Astrocyte of the spinal cord (primary cell): Measurements from ENCODE around the gene CD163L1.

Source experiments
- DNase-seq: peaks from one replicate; pipeline ENCODE4 v3.0.0; 2011; ENCODE audit warnings: low read depth, low spot score
- H3K4me3 ChIP-seq: 2 replicates; pipeline ENCODE4 v1.5.1; 2011; ENCODE audit warnings: low read depth, mild to moderate bottlenecking, low read length, moderate library complexity
- CTCF ChIP-seq: IDR thresholded peaks from 2 replicates; pipeline ENCODE4 v1.5.1; 2012; ENCODE audit warnings: low read depth, mild to moderate bottlenecking, low read length, inconsistent platforms
- in situ Hi-C: cut with HindIII; loops from 2 replicates; pipeline ENCODE4 v1.10.0; 2017; ENCODE audit warnings: low sequenced_read_pairs

CD163L1 gene

GRCh38 chr12:7411343-7411742 lies 32.6 kb downstream of the CD163L1 start:
- in situ Hi-C loops, result no loop called here
- no peak overlapping the region for H3K4me3 ChIP-seq
- TF ChIP-seq CTCF, result no peak
- DNase-seq, result no peak

- H3K4me3 ChIP-seq, result no peak overlapping the region
- no peak for DNase-seq
- TF ChIP-seq CTCF, result no peak
- in situ Hi-C loops, result no loop called here
These were observed 39.7 kb downstream of the CD163L1 start for GRCh38 chr12:7404275-7404674.

GRCh38 chr12:7403466-7403865 lies 40.5 kb downstream of the CD163L1 start:
- no peak for DNase-seq
- no peak for TF ChIP-seq CTCF
- in situ Hi-C loops, result no loop called here
- no peak overlapping the region for H3K4me3 ChIP-seq

GRCh38 chr12:7399089-7399488 lies 44.9 kb downstream of the CD163L1 start:
- TF ChIP-seq CTCF, result no peak
- DNase-seq, result no peak
- H3K4me3 ChIP-seq, result no peak overlapping the region
- in situ Hi-C loops, result no loop called here

GRCh38 chr12:7396418-7396817 lies 47.5 kb downstream of the CD163L1 start:
- DNase-seq, result no peak
- no peak for TF ChIP-seq CTCF
- in situ Hi-C loops, result no loop called here
- no peak overlapping the region for H3K4me3 ChIP-seq

GRCh38 chr12:7395950-7396349 lies 48.0 kb downstream of the CD163L1 start:
- TF ChIP-seq CTCF, result no peak
- in situ Hi-C loops, result no loop called here
- peak; percentile 3 for DNase-seq
- no peak overlapping the region for H3K4me3 ChIP-seq

- H3K4me3 ChIP-seq, result no peak overlapping the region
- in situ Hi-C loops, result no loop called here
- no peak for DNase-seq
- no peak for TF ChIP-seq CTCF
These were observed 56.7 kb downstream of the CD163L1 start for GRCh38 chr12:7387289-7387688.
